Upper lobe of right lung (tissue), 1 donor: ENCODE results near the gene CCNH. TPM values are rescaled to one million over a fixed set of nuclear protein-coding genes. Genes with fewer than 3 reads are reported as not detected.

Experiments used
- ATAC-seq: fragments of 200-7000 bp; cut with Tn5 transposase; one replicate; pipeline ENCODE4 v1.9.1; 2020; ENCODE audit warnings: mild to moderate bottlenecking, moderate library complexity
- DNase-seq: peaks from one replicate; pipeline ENCODE4 v3.0.0-alpha.2; 2020
- H3K27ac ChIP-seq: fragments of 200-600 bp; one replicate; pipeline ENCODE4 v1.8.0; 2022
- H3K27me3 ChIP-seq: fragments of 200-600 bp; one replicate; pipeline ENCODE4 v1.8.0; 2022; ENCODE audit warnings: mild to moderate bottlenecking
- H3K36me3 ChIP-seq: fragments of 200-600 bp; one replicate; pipeline ENCODE4 v1.8.0; 2022
- H3K4me1 ChIP-seq: fragments of 200-600 bp; one replicate; pipeline ENCODE4 v1.8.0; 2022
- H3K4me3 ChIP-seq: fragments of 200-600 bp; one replicate; pipeline ENCODE4 v1.8.0; 2022; ENCODE audit warnings: mild to moderate bottlenecking
- H3K9me3 ChIP-seq: fragments of 200-600 bp; one replicate; pipeline ENCODE4 v1.8.0; 2022
- intact Hi-C: fragments of 100-400 bp; cut with DNase I; formaldehyde crosslinking; loops from one replicate; pipeline ENCODE4 v1.11.0; 2022
- total RNA-seq: library from RNA; stranded (reverse); fragmentation: NEBNext Ultra II Directional; extraction: Animal tissue kit (Norgen Biotek cat#: 25700); gene quantifications from one replicate; pipeline ENCODE4 v1.2.1, GENCODE V29; 2021
- TF ChIP-seq, protein P1 (sequence below): fragments of 200-600 bp; IDR thresholded peaks from one replicate; pipeline ENCODE4 v1.8.0; 2022; ENCODE audit warnings: antibody characterized with exemption
- donor health status: DM: no; HTN: yes; CAD: no; lungs with severe emphysema.

The CCNH gene
- total RNA-seq, 1 donor from 2014 or later = 50.4 TPM

DNA sequence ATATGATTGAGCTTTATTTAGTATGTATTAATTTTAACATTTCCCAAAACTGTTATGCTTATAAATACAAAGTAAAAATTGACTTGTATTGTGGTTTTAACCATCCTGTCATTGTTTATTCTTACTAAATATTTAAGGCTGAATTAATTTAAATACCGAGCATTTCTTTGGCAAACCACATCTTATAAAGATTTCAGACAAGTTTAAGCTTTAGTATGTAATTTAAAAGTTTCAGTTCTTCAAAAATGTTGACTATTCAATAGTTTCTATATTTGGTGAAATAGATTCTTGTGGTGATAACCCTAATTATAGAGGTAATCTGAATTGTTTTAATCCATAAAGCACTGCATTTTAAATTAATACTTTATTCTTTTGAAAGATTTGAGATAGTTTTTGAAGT lies 65.5 kb downstream of the CCNH start:
- TF ChIP-seq, protein P1, sequence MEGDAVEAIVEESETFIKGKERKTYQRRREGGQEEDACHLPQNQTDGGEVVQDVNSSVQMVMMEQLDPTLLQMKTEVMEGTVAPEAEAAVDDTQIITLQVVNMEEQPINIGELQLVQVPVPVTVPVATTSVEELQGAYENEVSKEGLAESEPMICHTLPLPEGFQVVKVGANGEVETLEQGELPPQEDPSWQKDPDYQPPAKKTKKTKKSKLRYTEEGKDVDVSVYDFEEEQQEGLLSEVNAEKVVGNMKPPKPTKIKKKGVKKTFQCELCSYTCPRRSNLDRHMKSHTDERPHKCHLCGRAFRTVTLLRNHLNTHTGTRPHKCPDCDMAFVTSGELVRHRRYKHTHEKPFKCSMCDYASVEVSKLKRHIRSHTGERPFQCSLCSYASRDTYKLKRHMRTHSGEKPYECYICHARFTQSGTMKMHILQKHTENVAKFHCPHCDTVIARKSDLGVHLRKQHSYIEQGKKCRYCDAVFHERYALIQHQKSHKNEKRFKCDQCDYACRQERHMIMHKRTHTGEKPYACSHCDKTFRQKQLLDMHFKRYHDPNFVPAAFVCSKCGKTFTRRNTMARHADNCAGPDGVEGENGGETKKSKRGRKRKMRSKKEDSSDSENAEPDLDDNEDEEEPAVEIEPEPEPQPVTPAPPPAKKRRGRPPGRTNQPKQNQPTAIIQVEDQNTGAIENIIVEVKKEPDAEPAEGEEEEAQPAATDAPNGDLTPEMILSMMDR = no peak
- peaks cover 4% of the 10 kb centered on the region for H3K4me1 ChIP-seq
- no peaks in the 10 kb centered on the region for H3K27me3 ChIP-seq
- intact Hi-C loops = no loop called here
- H3K36me3 ChIP-seq = peaks cover 27% of the 10 kb centered on the region
- no peak overlapping the region for H3K27ac ChIP-seq
- DNase-seq (no peak), ATAC-seq (no peak)
- no peak overlapping the region for H3K4me3 ChIP-seq
- no peaks in the 10 kb centered on the region for H3K9me3 ChIP-seq

Other genes starting within 250 kb of the CCNH start
- gene RASA1, start 145.0 kb downstream of the CCNH start, total RNA-seq = 28.5 TPM